Measurements from ENCODE around the gene AKT1.
A peak's percentile ranks its signal among the peaks of the same experiment; 100 is the strongest.

AKT1 gene

DNA sequence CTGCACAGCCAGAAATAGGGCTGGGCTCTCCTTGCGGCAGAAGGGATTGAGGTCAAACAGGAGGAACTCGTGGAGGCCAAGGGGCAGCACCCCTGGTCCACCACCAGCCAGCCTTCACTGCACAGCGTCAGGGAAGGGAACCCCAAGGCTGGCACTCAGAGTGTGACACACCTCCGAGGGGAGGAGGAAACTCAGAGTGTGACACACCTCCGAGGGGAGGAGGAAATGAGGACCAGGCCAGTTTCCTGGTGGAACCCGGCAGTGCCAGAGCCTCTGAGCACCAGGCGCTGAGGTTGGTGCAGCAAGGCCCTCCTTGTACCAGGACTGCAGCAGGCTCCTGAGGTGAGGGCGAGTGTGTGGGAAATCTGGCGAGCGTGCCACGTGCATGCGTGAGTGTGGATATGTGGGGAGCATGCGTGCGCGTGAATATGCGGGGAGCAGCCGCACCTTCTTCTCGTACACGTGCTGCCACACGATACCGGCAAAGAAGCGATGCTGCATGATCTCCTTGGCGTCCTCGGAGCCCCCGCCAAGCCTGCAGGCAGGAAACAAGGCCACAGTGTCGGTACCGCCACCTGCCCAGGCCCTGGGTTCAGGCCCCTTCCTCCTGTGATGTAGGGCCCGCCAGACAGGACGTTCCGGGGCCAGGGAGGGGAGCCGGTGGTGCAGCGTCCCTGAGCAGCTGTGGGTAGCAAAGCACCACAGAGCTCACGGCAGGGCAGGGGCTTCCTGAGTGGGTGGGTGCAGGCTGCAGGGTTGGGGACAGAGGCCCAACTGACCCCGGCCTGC is 23.4 kb downstream of the AKT1 start:
- no peak for TF ChIP-seq TAF1 (IDR thresholded peaks at IDR 0.05; ENCODE audit: borderline replicate concordance, low read depth, low read length)
- TF ChIP-seq POLR2A (IDR thresholded peaks at IDR 0.05; ENCODE audit: low read depth, low read length): peak; percentile 13; the same call in 1 of the 2 replicates
- TF ChIP-seq POLR2AphosphoS5 (IDR thresholded peaks at IDR 0.05; ENCODE audit: low read depth, low read length): no peak
- no peak for DNase-seq (ENCODE audit: insufficient read length)
- FAIRE-seq: no peak

DNA sequence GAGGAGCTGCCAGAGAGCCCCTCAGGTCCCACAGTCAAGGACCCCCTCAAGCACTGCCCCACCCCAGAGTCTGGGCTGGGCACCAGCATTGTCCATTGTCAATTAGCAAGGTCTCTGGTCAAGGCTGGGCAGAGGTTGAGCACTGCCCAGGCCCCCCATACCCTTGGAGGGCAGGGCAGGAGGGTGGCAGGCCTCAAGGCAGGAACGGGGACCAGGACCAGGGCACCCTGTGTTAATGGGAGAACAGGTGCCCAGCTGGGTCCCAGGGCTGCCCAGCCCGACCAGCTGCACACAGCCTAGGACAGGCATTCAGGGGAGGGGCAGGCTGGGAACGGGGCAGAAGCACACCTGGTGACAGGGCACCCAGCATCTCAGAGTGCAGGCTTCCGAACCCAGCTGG is 24.2 kb downstream of the AKT1 start:
- no peak for TF ChIP-seq TAF1 (IDR thresholded peaks at IDR 0.05; ENCODE audit: borderline replicate concordance, low read depth, low read length)
- TF ChIP-seq POLR2A (IDR thresholded peaks at IDR 0.05; ENCODE audit: low read depth, low read length): no peak
- no peak for TF ChIP-seq POLR2AphosphoS5 (IDR thresholded peaks at IDR 0.05; ENCODE audit: low read depth, low read length)
- DNase-seq (ENCODE audit: insufficient read length): no peak
- no peak for FAIRE-seq

DNA sequence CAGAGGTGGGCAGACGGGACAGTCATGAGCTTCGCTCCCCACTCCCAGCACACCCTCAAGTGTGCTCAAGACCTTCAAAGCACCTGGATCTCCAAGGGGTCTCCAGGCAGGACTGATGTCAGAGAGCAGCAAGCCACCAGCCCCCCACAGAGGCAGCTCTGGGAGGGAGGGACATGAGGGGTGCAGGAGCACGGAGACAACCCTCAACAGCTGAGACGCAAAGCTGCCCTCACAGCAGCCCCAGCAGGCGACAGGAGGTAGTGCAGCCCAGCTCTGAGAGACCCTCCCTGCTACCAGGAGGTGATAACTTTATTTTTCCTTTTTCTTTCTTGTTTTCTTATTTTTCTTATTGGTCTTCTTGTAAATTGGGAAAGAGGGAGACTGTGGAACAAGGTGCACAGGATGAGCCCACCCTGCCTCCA is 24.7 kb downstream of the AKT1 start:
- FAIRE-seq (no peak), DNase-seq (ENCODE audit: insufficient read length) (no peak)

DNA sequence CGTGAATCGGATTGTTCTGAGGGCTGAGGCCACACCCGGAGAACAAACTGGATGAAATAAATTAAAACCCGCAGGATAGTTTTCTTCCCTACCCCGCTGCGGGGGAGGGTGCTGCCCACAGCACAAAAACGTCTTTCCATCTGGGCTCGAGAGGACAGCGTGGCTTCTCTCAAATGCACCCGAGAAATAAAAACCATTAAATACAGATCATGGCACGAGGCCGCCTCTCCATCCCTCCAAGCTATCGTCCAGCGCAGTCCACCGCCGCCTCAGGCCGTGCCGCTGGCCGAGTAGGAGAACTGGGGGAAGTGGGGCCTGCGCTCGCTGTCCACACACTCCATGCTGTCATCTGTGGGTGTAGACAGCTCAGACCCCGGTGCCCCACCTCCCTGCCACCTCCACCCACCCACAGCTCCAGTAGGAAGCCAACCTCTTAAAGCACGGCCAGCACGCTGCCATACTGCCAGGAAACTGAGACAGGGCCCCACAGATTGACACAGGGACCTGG is 25.4 kb downstream of the AKT1 start:
- no peak for DNase-seq (ENCODE audit: insufficient read length)
- no peak for TF ChIP-seq POLR2AphosphoS5 (IDR thresholded peaks at IDR 0.05; ENCODE audit: low read depth, low read length)
- TF ChIP-seq TAF1 (IDR thresholded peaks at IDR 0.05; ENCODE audit: borderline replicate concordance, low read depth, low read length): no peak
- no peak for TF ChIP-seq POLR2A (IDR thresholded peaks at IDR 0.05; ENCODE audit: low read depth, low read length)
- FAIRE-seq: no peak

More for the DNA sequence above, 24.7 kb downstream of the AKT1 start:
- TF ChIP-seq POLR2A (IDR thresholded peaks at IDR 0.05; ENCODE audit: low read depth, low read length): no peak
- TF ChIP-seq TAF1 (IDR thresholded peaks at IDR 0.05; ENCODE audit: borderline replicate concordance, low read depth, low read length): no peak
- TF ChIP-seq POLR2AphosphoS5 (IDR thresholded peaks at IDR 0.05; ENCODE audit: low read depth, low read length): no peak

DNA sequence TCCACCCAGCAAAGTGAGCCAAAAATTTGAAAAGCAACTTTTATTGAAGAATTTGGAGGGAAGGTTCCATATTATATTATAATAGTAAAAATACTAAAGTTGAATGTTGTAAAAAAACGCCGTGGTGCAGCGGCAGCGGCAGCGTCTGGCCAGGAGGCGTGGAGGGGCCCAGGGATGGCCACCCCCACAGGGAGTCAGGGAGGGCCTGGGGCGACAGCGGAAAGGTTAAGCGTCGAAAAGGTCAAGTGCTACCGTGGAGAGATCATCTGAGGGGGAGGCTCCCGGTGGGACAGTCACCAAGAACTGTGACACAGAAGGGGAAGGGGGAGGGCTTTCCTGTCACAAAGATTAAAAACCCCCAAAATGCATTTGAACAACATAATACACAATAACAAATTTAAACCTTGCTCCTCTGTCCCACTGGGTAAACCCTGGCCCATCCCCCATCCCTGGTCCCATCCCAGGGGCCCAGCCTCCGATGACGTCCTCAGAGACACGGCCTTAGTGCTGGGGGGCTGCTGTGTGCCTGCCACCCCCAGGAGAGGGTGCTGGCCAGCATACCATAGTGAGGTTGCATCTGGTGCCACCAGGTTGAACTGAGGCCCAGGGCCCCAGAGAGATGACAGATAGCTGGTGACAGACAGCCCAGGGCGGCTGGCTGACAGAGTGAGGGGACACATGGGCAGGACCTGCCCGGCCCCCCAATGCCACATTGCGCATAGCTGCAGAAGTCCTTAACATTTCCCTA is 26.1 kb downstream of the AKT1 start:
- FAIRE-seq: no peak
- DNase-seq (ENCODE audit: insufficient read length): no peak
- TF ChIP-seq POLR2AphosphoS5 (IDR thresholded peaks at IDR 0.05; ENCODE audit: low read depth, low read length) (no peak), POLR2A (IDR thresholded peaks at IDR 0.05; ENCODE audit: low read depth, low read length) (no peak), TAF1 (IDR thresholded peaks at IDR 0.05; ENCODE audit: borderline replicate concordance, low read depth, low read length) (no peak)

DNA sequence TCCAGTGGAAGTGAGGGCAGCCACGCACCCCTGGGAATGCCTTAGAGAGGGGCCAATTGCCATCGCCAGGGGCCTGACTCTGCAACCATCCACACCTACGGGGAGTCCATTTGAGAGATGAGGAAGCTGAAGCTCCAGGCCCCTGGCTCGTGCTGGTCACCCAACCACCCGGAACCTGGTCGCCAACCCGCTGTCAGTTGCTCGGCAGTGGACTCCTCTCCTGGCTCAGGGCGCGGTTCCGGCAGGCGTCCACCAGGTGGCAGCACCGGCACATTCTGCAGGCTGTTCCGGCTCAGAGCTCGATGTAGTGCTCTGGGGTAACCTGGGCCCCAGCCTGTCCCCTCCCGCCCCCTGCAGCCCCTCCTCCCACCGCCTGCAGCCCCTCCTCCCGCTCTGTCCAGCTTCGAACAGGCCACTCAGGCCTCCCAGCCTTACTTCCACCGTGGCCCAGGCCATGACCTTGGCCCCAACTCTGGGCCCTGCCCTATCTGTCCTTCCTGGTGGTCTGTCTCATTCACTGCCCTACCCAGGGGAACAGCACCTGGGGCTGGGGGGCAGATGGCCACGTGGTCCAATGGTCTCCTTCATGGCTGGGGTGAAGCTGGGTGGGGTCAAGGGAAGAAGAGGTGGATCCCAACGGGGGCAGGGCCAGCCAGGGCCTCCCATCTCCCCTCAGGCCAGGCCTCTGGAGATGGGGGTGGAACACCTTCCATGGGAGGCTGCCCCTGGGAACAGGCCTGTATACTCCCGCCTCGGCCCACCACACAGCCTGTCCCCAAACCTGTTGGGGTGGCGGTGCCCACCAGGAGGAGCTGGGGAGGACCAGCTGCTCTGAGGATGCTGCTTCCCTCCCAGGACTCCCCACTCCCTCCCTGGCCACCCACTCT is 26.9 kb downstream of the AKT1 start:
- DNase-seq (ENCODE audit: insufficient read length) (peak; percentile 94), FAIRE-seq (peak; percentile 89)
- TF ChIP-seq POLR2A (IDR thresholded peaks at IDR 0.05; ENCODE audit: low read depth, low read length) (0 out of 2 replicates have a peak, but pooled peaks have one; percentile 32), TAF1 (IDR thresholded peaks at IDR 0.05; ENCODE audit: borderline replicate concordance, low read depth, low read length) (no peak), POLR2AphosphoS5 (IDR thresholded peaks at IDR 0.05; ENCODE audit: low read depth, low read length) (no peak; the same call in 1 of the 2 replicates)

DNA sequence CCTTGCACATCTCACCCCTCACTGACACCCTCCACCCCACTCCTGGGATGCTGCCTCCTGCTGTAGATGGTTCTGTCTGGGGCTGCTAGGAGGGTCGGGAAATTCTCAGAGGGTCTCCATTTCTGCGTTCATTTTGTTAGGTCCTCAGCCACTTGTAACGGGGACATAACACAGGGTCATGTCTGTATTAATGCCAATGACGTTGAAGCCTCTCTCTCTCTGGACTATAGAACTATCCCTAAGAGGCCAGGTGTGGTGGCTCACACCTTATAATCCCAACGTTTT is 28.0 kb downstream of the AKT1 start:
- TF ChIP-seq TAF1 (IDR thresholded peaks at IDR 0.05; ENCODE audit: borderline replicate concordance, low read depth, low read length) (no peak), POLR2A (IDR thresholded peaks at IDR 0.05; ENCODE audit: low read depth, low read length) (no peak), POLR2AphosphoS5 (IDR thresholded peaks at IDR 0.05; ENCODE audit: low read depth, low read length) (no peak)
- no peak for DNase-seq (ENCODE audit: insufficient read length)
- FAIRE-seq: no peak

DNA sequence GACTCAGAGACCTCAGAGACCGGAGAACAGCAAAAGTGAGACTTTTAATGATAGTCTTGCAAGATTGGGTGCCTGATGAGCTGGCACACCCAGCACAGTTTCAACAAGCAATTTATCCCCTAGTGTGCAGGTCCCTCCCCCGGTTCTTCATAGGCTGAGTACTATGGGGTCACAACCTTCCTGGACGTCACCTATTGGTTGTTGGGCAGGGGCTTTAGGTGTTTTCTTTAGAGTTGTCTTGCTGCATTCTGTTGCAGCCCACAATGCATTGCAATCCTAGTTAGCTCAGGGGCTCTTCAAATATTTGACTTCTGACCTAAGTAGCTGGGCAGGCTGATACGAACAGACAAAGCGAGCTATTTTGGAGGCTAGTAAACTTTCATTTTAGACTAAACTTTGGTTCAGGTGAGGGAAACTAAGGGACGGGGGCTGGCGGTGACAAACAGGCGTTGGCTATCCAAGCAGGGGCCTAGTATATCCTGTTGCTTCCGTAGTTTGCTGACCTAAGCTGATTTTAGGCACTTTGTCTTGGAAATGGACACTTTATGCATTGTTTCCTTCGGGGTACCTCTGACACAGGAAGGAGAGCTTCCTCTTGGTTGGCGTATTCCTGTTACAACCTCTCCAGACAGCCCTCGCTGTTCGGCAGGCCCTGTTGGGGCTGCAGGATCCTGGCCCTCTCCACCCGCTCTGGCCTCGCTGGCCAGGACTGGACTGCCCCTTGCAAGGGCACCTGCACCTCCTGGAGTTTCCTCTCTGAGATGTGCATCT is 28.5 kb downstream of the AKT1 start:
- TF ChIP-seq POLR2A (IDR thresholded peaks at IDR 0.05; ENCODE audit: low read depth, low read length): no peak
- DNase-seq (ENCODE audit: insufficient read length): no peak
- FAIRE-seq: no peak

DNA sequence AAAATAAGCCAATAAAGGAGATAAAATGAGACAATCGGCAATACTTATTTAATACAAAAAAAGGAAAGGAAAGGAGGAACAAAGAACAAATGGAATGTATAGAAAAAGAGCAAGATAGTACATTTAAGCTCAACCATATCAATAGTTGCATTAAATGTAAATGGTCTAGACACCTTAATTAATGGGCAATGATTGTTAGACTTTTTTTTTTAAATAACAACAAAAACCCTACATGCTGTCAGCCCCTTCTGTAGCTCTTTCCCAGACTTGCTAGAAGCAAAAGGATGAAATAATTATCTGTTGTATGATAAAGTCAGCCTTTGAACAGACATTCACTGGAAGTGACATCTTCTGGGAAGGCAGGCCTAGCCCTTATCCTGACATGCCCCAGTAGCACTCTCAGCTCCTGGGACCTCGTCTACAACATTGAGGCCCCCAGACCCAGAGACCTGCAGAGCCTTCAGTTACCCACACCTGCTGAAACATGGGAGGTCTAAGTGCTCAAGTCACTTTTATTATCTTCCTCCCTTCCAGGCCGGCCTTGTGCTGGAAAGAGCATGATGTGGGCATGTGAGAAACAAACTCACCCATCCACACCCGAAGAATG is 29.2 kb downstream of the AKT1 start:
- DNase-seq (ENCODE audit: insufficient read length) (no peak), FAIRE-seq (no peak)
- TF ChIP-seq POLR2AphosphoS5 (IDR thresholded peaks at IDR 0.05; ENCODE audit: low read depth, low read length) (no peak), POLR2A (IDR thresholded peaks at IDR 0.05; ENCODE audit: low read depth, low read length) (no peak), TAF1 (IDR thresholded peaks at IDR 0.05; ENCODE audit: borderline replicate concordance, low read depth, low read length) (no peak)

DNA sequence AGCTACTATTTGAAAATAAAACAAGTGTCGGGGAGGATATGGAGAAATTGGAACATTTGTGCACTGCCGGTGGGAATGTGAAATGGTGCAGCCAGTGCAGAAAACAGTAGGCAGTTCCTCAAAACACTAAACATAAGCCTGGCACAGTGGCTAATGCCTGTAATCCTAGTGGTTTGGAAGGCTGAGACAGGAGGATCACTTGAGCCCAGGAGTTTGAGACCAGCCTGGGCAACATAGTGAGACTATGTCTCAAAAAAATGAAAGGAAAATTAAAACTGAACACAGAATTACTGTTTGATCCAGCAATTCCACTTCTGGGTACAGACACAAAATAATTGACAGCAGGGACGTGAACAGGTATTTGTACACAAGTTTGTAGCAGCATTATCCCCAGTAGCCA is 30.0 kb downstream of the AKT1 start:
- no peak for FAIRE-seq
- DNase-seq (ENCODE audit: insufficient read length): no peak
- no peak for TF ChIP-seq TAF1 (IDR thresholded peaks at IDR 0.05; ENCODE audit: borderline replicate concordance, low read depth, low read length)
- no peak for TF ChIP-seq POLR2A (IDR thresholded peaks at IDR 0.05; ENCODE audit: low read depth, low read length)
- TF ChIP-seq POLR2AphosphoS5 (IDR thresholded peaks at IDR 0.05; ENCODE audit: low read depth, low read length): no peak
